Naive thymus-derived CD4-positive, alpha-beta T cell (primary cell): ENCODE data around the gene PHACTR1. TPM values are rescaled to one million over a fixed set of nuclear protein-coding genes. Genes with fewer than 3 reads are reported as not detected.

Experiments used
- ATAC-seq: fragments of 150-1000 bp; cut with Tn5 transposase; 2 replicates; pipeline ENCODE4 v1.10.0; 2021; ENCODE audit warnings: mild to moderate bottlenecking, moderate library complexity
- CTCF ChIA-PET: fragments of 350-600 bp; sonication (Branson Sonifier 250); formaldehyde crosslinking; loops from one replicate; lab custom pipeline; 2021; ENCODE audit warnings: antibody characterized with exemption; lab: Charles Lee
- POLR2A ChIA-PET: fragments of 350-600 bp; sonication (Branson Sonifier 250); formaldehyde crosslinking; loops from one replicate; lab custom pipeline; 2021; ENCODE audit warnings: antibody characterized with exemption, inconsistent platforms; lab: Charles Lee
- DNase-seq, 9 donors: peaks; one replicate each; pipeline versions ENCODE4 v3.0.0 to v3.0.0-alpha.2; 2020 to 2022; ENCODE audit warnings: mixed read lengths in 1 of 9
- H3K27ac ChIP-seq: one replicate; pipeline ENCODE4 v1.7.0; 2013; ENCODE audit warnings: mild to moderate bottlenecking, low read depth, low read length, moderate library complexity
- H3K27me3 ChIP-seq, 2 donors: one replicate each; pipeline ENCODE4 v1.7.0; 2013; ENCODE audit warnings: low read length in 2 of 2, mild to moderate bottlenecking in 2 of 2, moderate library complexity in 2 of 2; ENCODE audit not compliant: control insufficient read depth in 2 of 2, insufficient read depth in 2 of 2
- H3K36me3 ChIP-seq, 3 experiments: 1 replicate in 2 of 3; 2 replicates in 1 of 3; pipeline ENCODE4 v1.7.0; 2013; ENCODE audit warnings: low read length in 3 of 3, mild to moderate bottlenecking in 3 of 3, moderate library complexity in 1 of 3; ENCODE audit not compliant: insufficient read depth in 3 of 3, control insufficient read depth in 2 of 3
- H3K4me1 ChIP-seq, 2 donors: one replicate each; pipeline ENCODE4 v1.7.0; 2013; ENCODE audit warnings: low read length in 2 of 2, mild to moderate bottlenecking in 2 of 2, moderate library complexity in 1 of 2; ENCODE audit not compliant: control insufficient read depth in 2 of 2, insufficient read depth in 2 of 2
- H3K4me3 ChIP-seq: 2 replicates; pipeline ENCODE4 v1.7.0; 2013; ENCODE audit warnings: mild to moderate bottlenecking, low read length
- H3K9me3 ChIP-seq, 3 experiments: 1 replicate in 2 of 3; 2 replicates in 1 of 3; pipeline ENCODE4 v1.7.0; 2013; ENCODE audit warnings: low read length in 3 of 3; ENCODE audit not compliant: control insufficient read depth in 2 of 3
- H3K27ac Mint-ChIP-seq, 9 donors: one replicate each; pipeline ENCODE4 v1.8.0; 2020 to 2022; ENCODE audit warnings: mixed read lengths in 9 of 9, mild to moderate bottlenecking in 8 of 9, moderate library complexity in 5 of 9, inconsistent platforms in 2 of 9
- H3K27me3 Mint-ChIP-seq, 5 donors: one replicate each; pipeline ENCODE4 v1.8.0; 2021 to 2022; ENCODE audit warnings: mixed read lengths in 5 of 5, mild to moderate bottlenecking in 1 of 5
- H3K36me3 Mint-ChIP-seq, 5 donors: one replicate each; pipeline ENCODE4 v1.8.0; 2020 to 2022; ENCODE audit warnings: mixed read lengths in 5 of 5, mild to moderate bottlenecking in 3 of 5, inconsistent platforms in 1 of 5
- H3K4me1 Mint-ChIP-seq, 7 donors: one replicate each; pipeline ENCODE4 v1.8.0; 2020 to 2022; ENCODE audit warnings: mixed read lengths in 7 of 7, mild to moderate bottlenecking in 3 of 7, inconsistent platforms in 1 of 7
- H3K4me3 Mint-ChIP-seq, 10 donors: one replicate each; pipeline ENCODE4 v1.8.0; 2020 to 2022; ENCODE audit warnings: mild to moderate bottlenecking in 10 of 10, mixed read lengths in 10 of 10, moderate library complexity in 6 of 10, inconsistent platforms in 2 of 10
- H3K9me3 Mint-ChIP-seq, 11 donors: one replicate each; pipeline ENCODE4 v1.8.0; 2020 to 2022; ENCODE audit warnings: mixed read lengths in 11 of 11, mild to moderate bottlenecking in 4 of 11, inconsistent platforms in 1 of 11, moderate library complexity in 1 of 11
- intact Hi-C, 2 donors: fragments of 100-400 bp; cut with micrococcal nuclease; formaldehyde crosslinking; loops; one replicate each; pipeline ENCODE4 v1.15.1; 2023
- polyA plus RNA-seq, 2 donors: library from polyadenylated mRNA; unstranded; fragments of 300-500 nt; fragmentation: Illumina TruSeq; gene quantifications; one replicate each; pipeline ENCODE4 v1.2.3, GENCODE V29; 2021
- total RNA-seq, 6 experiments: library from RNA in 5 of 6; stranded (reverse) in 5 of 6; gene quantifications; 1 replicate in 5 of 6; 2 replicates in 1 of 6; pipeline ENCODE4 v1.2.3 and lab custom pipeline; 2021 to 2026

PHACTR1 gene
- total and polyA plus RNA-seq, 7 experiments from 2014 or later, result 0.18 to 43.1 (median 0.62) TPM

DNA sequence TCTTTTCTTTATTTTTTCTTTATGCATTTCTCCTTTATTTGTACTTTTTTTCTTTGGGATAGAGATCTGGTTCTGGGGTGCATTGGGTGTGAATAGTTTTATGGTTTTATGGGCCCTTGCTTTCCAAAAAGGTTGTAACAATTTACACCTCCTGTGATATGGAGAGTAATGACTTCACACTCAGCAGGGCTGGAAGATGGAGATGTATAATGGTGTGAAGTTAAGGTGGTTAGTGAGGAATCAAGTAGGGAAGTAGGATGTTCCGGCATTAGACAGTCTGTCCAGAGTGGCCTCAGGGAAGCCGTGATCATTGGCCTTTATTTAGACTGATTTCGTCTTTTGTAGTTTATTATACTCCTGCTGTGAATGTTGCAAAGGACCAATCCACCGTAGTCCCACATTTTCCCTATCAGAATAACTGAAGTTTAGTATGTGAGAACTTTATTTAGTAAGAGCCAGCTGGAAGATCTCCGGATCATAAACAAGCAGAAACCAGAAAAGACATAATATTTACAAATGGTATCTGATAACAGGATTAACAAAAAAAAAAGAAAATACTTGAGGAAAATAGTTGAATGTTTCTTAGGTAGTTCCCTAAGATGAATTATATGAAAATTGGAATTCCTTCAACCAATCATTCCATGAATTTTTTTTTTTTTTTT, 356.2 kb downstream of the PHACTR1 start:
- Mint-ChIP-seq H3K4me3 (no peak overlapping the region), H3K27ac (no peak overlapping the region), H3K27me3 (peaks cover 18 to 30% (median 19%) of the 10 kb centered on the region in 5 donors), H3K4me1 (peaks cover 0 to 10% (median 5%) of the 10 kb centered on the region in 7 donors), H3K36me3 (no peaks in the 10 kb centered on the region), H3K9me3 (no peaks in the 10 kb centered on the region)
- DNase-seq, result no peak
- no peak overlapping the region for H3K27ac ChIP-seq
- ATAC-seq, result no peak
- no peaks in the 10 kb centered on the region for H3K36me3 ChIP-seq
- no peaks in the 10 kb centered on the region for H3K4me1 ChIP-seq
- no peak overlapping the region for H3K4me3 ChIP-seq
- CTCF ChIA-PET, result no interaction called here
- no peaks in the 10 kb centered on the region for H3K9me3 ChIP-seq
- POLR2A ChIA-PET, result no interaction called here
- intact Hi-C loops, result no loop called here
- no peaks in the 10 kb centered on the region for H3K27me3 ChIP-seq

DNA sequence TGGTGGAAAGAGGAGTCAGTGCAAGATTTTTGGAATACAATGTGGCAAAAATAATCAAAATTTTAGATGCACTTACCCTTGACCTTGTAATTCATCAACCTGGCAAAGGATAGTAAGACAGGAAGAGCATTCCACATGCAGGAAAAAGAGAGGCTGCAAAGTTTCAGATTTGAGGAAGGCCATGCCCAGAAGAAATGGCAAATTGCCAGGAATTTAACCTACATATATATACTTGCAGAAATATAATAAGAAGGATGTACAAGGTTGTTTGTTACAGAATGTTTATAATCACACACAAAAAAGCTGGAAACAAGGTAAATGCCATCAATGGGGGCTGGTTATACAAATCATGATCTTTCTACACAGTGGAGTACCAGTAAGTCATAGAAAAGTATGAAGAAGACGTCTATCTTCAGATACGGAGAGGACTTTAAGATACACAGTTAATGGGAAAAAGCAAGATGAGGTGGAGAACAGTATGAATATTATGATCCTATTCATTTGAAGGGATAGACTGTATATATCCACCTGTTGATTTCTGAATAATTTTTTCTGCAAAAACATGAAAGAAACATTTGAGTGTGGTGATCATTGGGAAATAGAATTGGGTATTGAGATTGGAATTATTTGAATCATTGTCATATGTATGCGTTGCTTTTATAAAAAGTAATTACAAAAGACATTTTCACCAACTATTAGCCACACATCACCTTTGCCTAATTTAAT, 358.0 kb downstream of the PHACTR1 start:
- DNase-seq (no peak), ATAC-seq (no peak)
- Mint-ChIP-seq H3K9me3 (no peaks in the 10 kb centered on the region), H3K36me3 (no peaks in the 10 kb centered on the region), H3K4me1 (peaks cover 0 to under 1% (median 0%) of the 10 kb centered on the region in 7 donors), H3K27ac (no peak overlapping the region), H3K4me3 (no peak overlapping the region), H3K27me3 (peaks cover 15 to 34% (median 24%) of the 10 kb centered on the region in 5 donors)
- H3K9me3 ChIP-seq, result no peaks in the 10 kb centered on the region
- ChIA-PET POLR2A (no interaction called here), CTCF (no interaction called here)
- no peaks in the 10 kb centered on the region for H3K4me1 ChIP-seq
- intact Hi-C loops, result no loop called here
- no peaks in the 10 kb centered on the region for H3K36me3 ChIP-seq
- H3K27ac ChIP-seq, result no peak overlapping the region
- H3K27me3 ChIP-seq, result no peaks in the 10 kb centered on the region
- no peak overlapping the region for H3K4me3 ChIP-seq

DNA sequence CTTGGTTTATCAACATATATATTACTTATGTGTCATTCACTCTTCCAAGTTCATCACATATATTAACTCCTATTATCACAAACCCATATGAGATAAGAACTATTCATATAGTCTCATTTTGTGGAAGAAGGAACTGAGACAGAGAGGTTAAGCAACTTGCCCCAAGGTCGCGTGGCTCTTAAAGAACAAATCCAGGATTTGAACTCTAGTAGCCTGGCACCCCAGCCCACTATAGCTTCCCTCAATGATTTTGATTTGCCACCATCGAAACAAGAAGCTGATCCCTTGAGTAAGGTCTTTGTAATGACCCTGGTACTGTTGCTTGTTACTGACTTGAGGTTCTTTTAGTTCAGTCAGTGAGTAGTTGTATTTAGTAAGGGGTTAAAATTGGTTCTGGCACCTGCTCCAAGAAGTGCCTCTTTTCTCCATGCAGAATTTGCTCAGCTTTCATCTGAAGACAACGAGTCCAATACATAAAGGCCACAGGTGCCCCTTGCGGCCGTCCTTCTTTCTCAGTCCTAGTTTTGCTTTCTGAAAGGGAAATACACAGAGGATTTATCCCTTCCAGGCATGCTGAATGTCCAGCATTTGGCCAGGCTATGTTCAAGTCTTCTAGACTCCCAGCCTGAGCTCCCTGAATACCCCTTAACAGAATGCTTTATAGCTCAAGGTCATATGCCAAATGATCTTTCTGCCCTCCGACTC, 358.7 kb downstream of the PHACTR1 start:
- POLR2A ChIA-PET, result no interaction called here
- no peaks in the 10 kb centered on the region for H3K27me3 ChIP-seq

DNA sequence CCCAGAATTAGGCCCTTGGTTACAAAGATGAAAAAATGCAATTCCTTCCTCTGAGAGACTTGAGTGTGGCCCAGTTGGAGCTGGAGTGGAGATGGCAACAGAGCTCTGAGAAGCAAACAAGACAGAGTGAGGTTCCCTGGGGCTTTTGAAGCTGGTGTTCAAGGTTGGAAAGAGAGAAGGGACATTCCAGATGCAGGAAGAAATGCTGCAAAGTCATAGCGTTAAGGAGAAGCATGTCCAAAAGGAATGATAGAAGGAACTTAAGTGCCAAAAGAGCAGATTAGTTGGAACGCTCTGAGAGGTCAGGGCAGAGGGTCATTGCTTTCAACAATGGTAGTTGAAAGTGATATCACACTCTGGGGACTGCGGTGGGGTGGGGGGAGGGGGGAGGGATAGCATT, 360.0 kb downstream of the PHACTR1 start:
- CTCF ChIA-PET, result no interaction called here
- Histone ChIP-seq H3K9me3 (no peaks in the 10 kb centered on the region), H3K36me3 (no peaks in the 10 kb centered on the region), H3K27me3 (no peaks in the 10 kb centered on the region), H3K4me1 (no peaks in the 10 kb centered on the region), H3K27ac (no peak overlapping the region), H3K4me3 (no peak overlapping the region)
- DNase-seq, result no peak
- Mint-ChIP-seq H3K27ac (no peak overlapping the region), H3K4me1 (no peaks in the 10 kb centered on the region), H3K4me3 (no peak overlapping the region), H3K36me3 (no peaks in the 10 kb centered on the region), H3K27me3 (peaks cover 11 to 36% (median 29%) of the 10 kb centered on the region in 5 donors), H3K9me3 (no peaks in the 10 kb centered on the region)
- no peak for ATAC-seq
- intact Hi-C loops, result no loop called here
- POLR2A ChIA-PET, result no interaction called here

More for the DNA sequence above, 358.7 kb downstream of the PHACTR1 start:
- Histone ChIP-seq H3K27ac (no peak overlapping the region), H3K9me3 (no peaks in the 10 kb centered on the region), H3K4me3 (no peak overlapping the region), H3K36me3 (no peaks in the 10 kb centered on the region), H3K4me1 (no peaks in the 10 kb centered on the region)
- DNase-seq (no peak), ATAC-seq (no peak)
- Mint-ChIP-seq H3K4me3 (no peak overlapping the region), H3K9me3 (no peaks in the 10 kb centered on the region), H3K27me3 (peaks cover 15 to 36% (median 29%) of the 10 kb centered on the region in 5 donors), H3K36me3 (no peaks in the 10 kb centered on the region), H3K4me1 (no peaks in the 10 kb centered on the region), H3K27ac (no peak overlapping the region)
- CTCF ChIA-PET, result no interaction called here
- intact Hi-C loops, result no loop called here

DNA sequence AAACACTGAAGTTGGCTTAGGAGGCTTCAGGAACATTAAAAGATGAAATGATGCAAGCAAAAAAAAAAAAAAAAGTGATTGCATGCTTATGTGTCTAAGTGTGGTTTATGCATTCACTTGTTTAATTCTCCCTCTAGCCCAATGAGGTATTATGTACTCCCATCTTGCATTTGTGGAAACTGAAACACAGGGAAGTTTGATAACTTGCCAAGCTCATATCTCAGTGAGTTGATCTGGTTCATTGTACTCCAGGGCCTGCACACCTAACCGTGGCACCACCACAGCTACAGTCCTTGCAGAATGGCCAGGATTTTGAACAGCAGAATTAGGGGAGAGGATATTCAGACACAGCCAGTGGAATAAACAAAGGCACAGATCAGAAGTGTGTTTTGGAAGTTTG, 360.6 kb downstream of the PHACTR1 start:
- CTCF ChIA-PET, result no interaction called here
- ATAC-seq (no peak), DNase-seq (no peak)
- no peak overlapping the region for H3K27ac Mint-ChIP-seq
- H3K36me3 ChIP-seq, result no peaks in the 10 kb centered on the region
- H3K4me3 Mint-ChIP-seq, result no peak overlapping the region
- H3K36me3 Mint-ChIP-seq, result no peaks in the 10 kb centered on the region
- H3K27me3 Mint-ChIP-seq, result peaks cover 11 to 36% (median 29%) of the 10 kb centered on the region in 5 donors
- intact Hi-C loops, result no loop called here
- no peaks in the 10 kb centered on the region for H3K4me1 Mint-ChIP-seq
- POLR2A ChIA-PET, result no interaction called here
- H3K27ac ChIP-seq, result no peak overlapping the region
- H3K4me1 ChIP-seq, result no peaks in the 10 kb centered on the region
- no peaks in the 10 kb centered on the region for H3K9me3 Mint-ChIP-seq
- no peaks in the 10 kb centered on the region for H3K9me3 ChIP-seq
- H3K27me3 ChIP-seq, result no peaks in the 10 kb centered on the region
- no peak overlapping the region for H3K4me3 ChIP-seq

DNA sequence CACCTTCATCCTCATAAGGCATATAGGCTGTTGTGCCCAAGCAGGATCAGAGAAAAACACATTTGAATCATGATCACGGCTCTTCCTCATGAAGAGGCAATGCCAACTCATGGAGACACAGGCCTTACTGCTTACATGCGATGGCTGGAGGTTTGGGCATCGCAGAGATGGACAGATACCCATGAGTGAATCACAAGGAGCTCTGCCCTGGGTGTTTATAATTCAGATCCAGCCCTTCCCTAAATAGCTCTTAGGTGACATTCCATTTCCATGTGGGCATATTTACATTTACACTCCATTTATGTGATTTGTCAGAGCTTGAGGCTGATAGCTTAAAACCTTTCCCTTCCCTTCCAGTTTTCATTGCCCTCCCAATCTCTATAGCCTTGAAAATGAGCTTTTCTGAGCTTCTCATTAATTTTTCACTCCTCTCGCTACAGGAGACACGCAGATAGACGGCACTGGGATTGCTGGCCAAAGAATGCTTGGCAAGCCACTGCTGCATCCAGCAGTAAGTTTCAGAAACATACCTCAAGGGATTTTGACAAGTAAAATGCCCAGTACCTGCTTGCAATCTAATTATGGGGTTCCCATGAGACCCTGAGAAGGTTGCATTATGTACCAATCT, 362.6 kb downstream of the PHACTR1 start:
- no peaks in the 10 kb centered on the region for H3K4me1 ChIP-seq
- peaks cover 8 to 35% (median 27%) of the 10 kb centered on the region in 5 donors for H3K27me3 Mint-ChIP-seq
- H3K9me3 ChIP-seq, result no peaks in the 10 kb centered on the region
- CTCF ChIA-PET, result no interaction called here
- H3K27ac ChIP-seq, result no peak overlapping the region
- no peak for DNase-seq
- intact Hi-C loops, result no loop called here
- no peaks in the 10 kb centered on the region for H3K36me3 ChIP-seq
- no peaks in the 10 kb centered on the region for H3K4me1 Mint-ChIP-seq
- H3K4me3 Mint-ChIP-seq, result no peak overlapping the region
- peaks cover 0 to 4% (median 0%) of the 10 kb centered on the region in 11 donors for H3K9me3 Mint-ChIP-seq
- H3K27me3 ChIP-seq, result no peaks in the 10 kb centered on the region
- no peak overlapping the region for H3K4me3 ChIP-seq
- POLR2A ChIA-PET, result no interaction called here
- ATAC-seq, result no peak
- H3K27ac Mint-ChIP-seq, result no peak overlapping the region
- no peaks in the 10 kb centered on the region for H3K36me3 Mint-ChIP-seq
